IMR-90 (cell line): ENCODE results near the gene PLPP4.

Experiments used
- BHLHE40 ChIP-seq: fragments of 150-350 bp; IDR thresholded peaks from 2 replicates; pipeline ENCODE4 v1.6.1; 2016; ENCODE audit warnings: mild to moderate bottlenecking, low read depth, low read length
- CEBPB ChIP-seq: IDR thresholded peaks from 2 replicates; pipeline ENCODE4 v1.6.1; 2012; ENCODE audit warnings: low read depth, low read length, improper control_type of control experiment
- CTCF ChIP-seq: conservative IDR thresholded peaks from 2 replicates; pipeline ENCODE4 v1.5.1; 2012; ENCODE audit warnings: mild to moderate bottlenecking, low read depth, low read length, improper control_type of control experiment
- ELK1 ChIP-seq: fragments of 150-350 bp; IDR thresholded peaks from 2 replicates; pipeline ENCODE4 v1.6.1; 2016; ENCODE audit warnings: low read depth, mild to moderate bottlenecking, low read length, moderate library complexity, borderline replicate concordance
- FOS ChIP-seq: fragments of 150-350 bp; IDR thresholded peaks from 2 replicates; pipeline ENCODE4 v1.6.1; 2016; ENCODE audit warnings: low read depth, low read length
- MAZ ChIP-seq: IDR thresholded peaks from 2 replicates; pipeline ENCODE4 v1.6.1; 2012; ENCODE audit warnings: low read depth, mild to moderate bottlenecking, low read length, improper control_type of control experiment, moderate library complexity, borderline replicate concordance
- MXI1 ChIP-seq: IDR thresholded peaks from 2 replicates; pipeline ENCODE4 v1.6.1; 2012; ENCODE audit warnings: low read depth, mild to moderate bottlenecking, low read length, moderate library complexity, borderline replicate concordance
- NFE2L2 ChIP-seq: fragments of 150-350 bp; IDR thresholded peaks from 2 replicates; pipeline ENCODE4 v1.6.1; 2016; ENCODE audit warnings: low read depth, mild to moderate bottlenecking, low read length
- POLR2A ChIP-seq: IDR thresholded peaks from 2 replicates; pipeline ENCODE4 v1.6.1; 2012; ENCODE audit warnings: mild to moderate bottlenecking, low read depth, low read length
- RAD21 ChIP-seq: IDR thresholded peaks from 2 replicates; pipeline ENCODE4 v1.6.1; 2012; ENCODE audit warnings: low read length, improper control_type of control experiment
- RCOR1 ChIP-seq: IDR thresholded peaks from 2 replicates; pipeline ENCODE4 v1.6.1; 2012; ENCODE audit warnings: mild to moderate bottlenecking, low read length, improper control_type of control experiment; ENCODE audit not compliant: insufficient replicate concordance
- RFX5 ChIP-seq: IDR thresholded peaks from 2 replicates; pipeline ENCODE4 v1.8.0; 2012; ENCODE audit warnings: low read depth, mild to moderate bottlenecking, low read length, moderate library complexity
- SMC3 ChIP-seq: fragments of 150-350 bp; IDR thresholded peaks from 2 replicates; pipeline ENCODE4 v1.6.1; 2016; ENCODE audit warnings: low read depth, mild to moderate bottlenecking, antibody characterized with exemption, low read length, moderate library complexity
- USF2 ChIP-seq: fragments of 150-350 bp; IDR thresholded peaks from 2 replicates; pipeline ENCODE4 v1.6.1; 2017; ENCODE audit warnings: mild to moderate bottlenecking, antibody characterized with exemption, low read length, low read depth

GRCh38 chr10:120559800-120560199 lies 102.8 kb downstream of the PLPP4 start:
- TF ChIP-seq CTCF (no peak), RFX5 (no peak), POLR2A (no peak), BHLHE40 (no peak), SMC3 (no peak), USF2 (no peak), RAD21 (no peak), MAZ (no peak), CEBPB (no peak), ELK1 (no peak), FOS (no peak), MXI1 (no peak), RCOR1 (no peak), NFE2L2 (no peak)
